Effector memory CD8-positive, alpha-beta T cell (primary cell): ENCODE data around the gene SCTR.
A peak's percentile ranks its signal among the peaks of the same experiment; 100 is the strongest.
"Not testable (repeated sequence)": the region's sequence is repeated elsewhere in the genome, so short reads cannot be mapped to it uniquely, and the experiment has no call there.

Experiments
- ATAC-seq: fragments of 150-1000 bp; cut with Tn5 transposase; replicated peaks from 2 replicates; pipeline ENCODE4 v1.10.0; 2021; ENCODE audit warnings: mild to moderate bottlenecking, moderate library complexity
- DNase-seq, 3 experiments: peaks; one replicate each; pipeline ENCODE4 v3.0.0; 2021
- H3K27ac Mint-ChIP-seq, 2 donors: one replicate each; pipeline ENCODE4 v1.8.0; 2022; ENCODE audit warnings: mild to moderate bottlenecking in 2 of 2, mixed read lengths in 2 of 2, moderate library complexity in 2 of 2
- H3K27me3 Mint-ChIP-seq, 2 donors: one replicate each; pipeline ENCODE4 v1.8.0; 2022; ENCODE audit warnings: mixed read lengths in 2 of 2
- H3K36me3 Mint-ChIP-seq: one replicate; pipeline ENCODE4 v1.8.0; 2022; ENCODE audit warnings: mild to moderate bottlenecking, moderate library complexity, mixed read lengths; ENCODE audit not compliant: insufficient read depth
- H3K4me1 Mint-ChIP-seq, 2 donors: one replicate each; pipeline ENCODE4 v1.8.0; 2022; ENCODE audit warnings: low read depth in 2 of 2, mixed read lengths in 2 of 2
- H3K4me3 Mint-ChIP-seq, 2 donors: one replicate each; pipeline ENCODE4 v1.8.0; 2022; ENCODE audit warnings: mild to moderate bottlenecking in 2 of 2, mixed read lengths in 2 of 2, moderate library complexity in 2 of 2
- H3K9me3 Mint-ChIP-seq, 2 donors: one replicate each; pipeline ENCODE4 v1.8.0; 2022; ENCODE audit warnings: mixed read lengths in 2 of 2

The SCTR gene

GRCh38 chr2:119419803-119420508, 104.3 kb downstream of the SCTR start:
- Mint-ChIP-seq H3K4me3 (no peak overlapping the region), H3K4me1 (no peaks in the 10 kb centered on the region), H3K27ac (no peak overlapping the region), H3K9me3 (no peaks in the 10 kb centered on the region), H3K36me3 (no peaks in the 10 kb centered on the region), H3K27me3 (peaks cover 46 to 69% of the 10 kb centered on the region in 2 donors)
- DNase-seq, result no peak
- no peak for ATAC-seq

- Mint-ChIP-seq H3K4me3 (no peak overlapping the region), H3K27me3 (peaks cover 38 to 60% of the 10 kb centered on the region in 2 donors), H3K27ac (no peak overlapping the region), H3K9me3 (no peaks in the 10 kb centered on the region), H3K4me1 (no peaks in the 10 kb centered on the region), H3K36me3 (no peaks in the 10 kb centered on the region)
- no peak for ATAC-seq
- DNase-seq, result no peak
Observed at GRCh38 chr2:119419065-119419464, 105.2 kb downstream of the SCTR start.

- Mint-ChIP-seq H3K9me3 (no peaks in the 10 kb centered on the region), H3K27ac (no peak overlapping the region), H3K36me3 (no peaks in the 10 kb centered on the region), H3K4me3 (no peak overlapping the region), H3K4me1 (no peaks in the 10 kb centered on the region), H3K27me3 (peaks cover 38 to 59% of the 10 kb centered on the region in 2 donors)
- DNase-seq, result no peak
- ATAC-seq, result no peak
Observed at GRCh38 chr2:119417908-119418307, 106.4 kb downstream of the SCTR start.

- ATAC-seq, result no peak
- no peak overlapping the region for H3K4me3 Mint-ChIP-seq
- peaks cover 35 to 56% of the 10 kb centered on the region in 2 donors for H3K27me3 Mint-ChIP-seq
- H3K27ac Mint-ChIP-seq, result no peak overlapping the region
- no peaks in the 10 kb centered on the region for H3K36me3 Mint-ChIP-seq
- H3K4me1 Mint-ChIP-seq, result no peaks in the 10 kb centered on the region
- DNase-seq, result no peak
- H3K9me3 Mint-ChIP-seq, result no peaks in the 10 kb centered on the region
Observed at GRCh38 chr2:119416299-119416923, 107.9 kb downstream of the SCTR start.

- no peak for DNase-seq
- no peak for ATAC-seq
- Mint-ChIP-seq H3K27ac (no peak overlapping the region), H3K9me3 (no peaks in the 10 kb centered on the region), H3K27me3 (peaks cover 40 to 50% of the 10 kb centered on the region in 2 donors), H3K4me1 (no peaks in the 10 kb centered on the region), H3K36me3 (no peaks in the 10 kb centered on the region), H3K4me3 (no peak overlapping the region)
Observed at GRCh38 chr2:119415630-119416029, 108.7 kb downstream of the SCTR start.

GRCh38 chr2:119414894-119415293, 109.4 kb downstream of the SCTR start:
- H3K9me3 Mint-ChIP-seq, result no peaks in the 10 kb centered on the region
- no peak overlapping the region for H3K4me3 Mint-ChIP-seq
- DNase-seq (no peak), ATAC-seq (no peak)
- H3K27ac Mint-ChIP-seq, result no peak overlapping the region
- no peaks in the 10 kb centered on the region for H3K36me3 Mint-ChIP-seq
- peaks cover 44 to 46% of the 10 kb centered on the region in 2 donors for H3K27me3 Mint-ChIP-seq
- no peaks in the 10 kb centered on the region for H3K4me1 Mint-ChIP-seq

GRCh38 chr2:119409506-119409905, 114.8 kb downstream of the SCTR start:
- no peak for DNase-seq
- H3K27ac Mint-ChIP-seq, result no peak overlapping the region
- peaks cover 35 to 62% of the 10 kb centered on the region in 2 donors for H3K27me3 Mint-ChIP-seq
- no peak for ATAC-seq
- H3K36me3 Mint-ChIP-seq, result no peaks in the 10 kb centered on the region
- H3K9me3 Mint-ChIP-seq, result no peaks in the 10 kb centered on the region
- no peaks in the 10 kb centered on the region for H3K4me1 Mint-ChIP-seq
- H3K4me3 Mint-ChIP-seq, result no peak overlapping the region

- Mint-ChIP-seq H3K4me1 (no peaks in the 10 kb centered on the region), H3K9me3 (no peaks in the 10 kb centered on the region), H3K4me3 (no peak overlapping the region), H3K27me3 (peaks cover 37 to 67% of the 10 kb centered on the region in 2 donors), H3K27ac (no peak overlapping the region), H3K36me3 (no peaks in the 10 kb centered on the region)
- ATAC-seq, result no peak
- DNase-seq, result no peak
Observed at GRCh38 chr2:119408221-119408619, 116.1 kb downstream of the SCTR start.

- H3K9me3 Mint-ChIP-seq, result no peaks in the 10 kb centered on the region
- no peaks in the 10 kb centered on the region for H3K4me1 Mint-ChIP-seq
- no peak overlapping the region for H3K27ac Mint-ChIP-seq
- H3K36me3 Mint-ChIP-seq, result no peaks in the 10 kb centered on the region
- H3K4me3 Mint-ChIP-seq, result no peak overlapping the region
- peaks cover 36 to 70% of the 10 kb centered on the region in 2 donors for H3K27me3 Mint-ChIP-seq
- ATAC-seq (no peak), DNase-seq (peak; percentile 2 to 14 (median 4))
Observed at GRCh38 chr2:119407430-119408220, 116.7 kb downstream of the SCTR start.

- H3K36me3 Mint-ChIP-seq, result no peaks in the 10 kb centered on the region
- ATAC-seq (no peak), DNase-seq (no peak)
- H3K27me3 Mint-ChIP-seq, result peaks cover 24 to 70% of the 10 kb centered on the region in 2 donors
- H3K4me3 Mint-ChIP-seq, result no peak overlapping the region
- no peaks in the 10 kb centered on the region for H3K9me3 Mint-ChIP-seq
- H3K27ac Mint-ChIP-seq, result no peak overlapping the region
- H3K4me1 Mint-ChIP-seq, result no peaks in the 10 kb centered on the region
Observed at GRCh38 chr2:119405151-119405550, 119.1 kb downstream of the SCTR start.

- not testable (repeated sequence) for H3K27ac Mint-ChIP-seq, DNase-seq, H3K4me3 Mint-ChIP-seq, ATAC-seq, H3K36me3 Mint-ChIP-seq, H3K9me3 Mint-ChIP-seq, H3K4me1 Mint-ChIP-seq
- H3K27me3 Mint-ChIP-seq, result peaks cover 29 to 77% of the 10 kb centered on the region in 2 donors
Observed at GRCh38 chr2:119403618-119404017, 120.7 kb downstream of the SCTR start.

- Mint-ChIP-seq H3K36me3 (no peaks in the 10 kb centered on the region), H3K27me3 (peaks cover 32 to 81% of the 10 kb centered on the region in 2 donors), H3K27ac (no peak overlapping the region), H3K4me3 (no peak overlapping the region), H3K4me1 (peaks cover 0 to 1% of the 10 kb centered on the region in 2 donors), H3K9me3 (no peaks in the 10 kb centered on the region)
- ATAC-seq (no peak), DNase-seq (no peak)
Observed at GRCh38 chr2:119402645-119403560, 121.4 kb downstream of the SCTR start.

GRCh38 chr2:119402106-119402505, 122.2 kb downstream of the SCTR start:
- Mint-ChIP-seq H3K27ac (no peak overlapping the region), H3K36me3 (no peaks in the 10 kb centered on the region), H3K4me1 (peaks cover 0 to 1% of the 10 kb centered on the region in 2 donors), H3K9me3 (no peaks in the 10 kb centered on the region), H3K4me3 (no peak overlapping the region), H3K27me3 (peaks cover 32 to 73% of the 10 kb centered on the region in 2 donors)
- no peak for DNase-seq
- no peak for ATAC-seq
